ENCODE measurements around the gene KSR2. TPM values are rescaled to one million over a fixed set of nuclear protein-coding genes. Genes with fewer than 3 reads are reported as not detected.

Gene KSR2
- total and polyA plus RNA-seq, 2 donors (not counting 3 experiments of a cell fraction or from before 2014, with no cell fraction given): 2.1 to 5.2 TPM

DNA sequence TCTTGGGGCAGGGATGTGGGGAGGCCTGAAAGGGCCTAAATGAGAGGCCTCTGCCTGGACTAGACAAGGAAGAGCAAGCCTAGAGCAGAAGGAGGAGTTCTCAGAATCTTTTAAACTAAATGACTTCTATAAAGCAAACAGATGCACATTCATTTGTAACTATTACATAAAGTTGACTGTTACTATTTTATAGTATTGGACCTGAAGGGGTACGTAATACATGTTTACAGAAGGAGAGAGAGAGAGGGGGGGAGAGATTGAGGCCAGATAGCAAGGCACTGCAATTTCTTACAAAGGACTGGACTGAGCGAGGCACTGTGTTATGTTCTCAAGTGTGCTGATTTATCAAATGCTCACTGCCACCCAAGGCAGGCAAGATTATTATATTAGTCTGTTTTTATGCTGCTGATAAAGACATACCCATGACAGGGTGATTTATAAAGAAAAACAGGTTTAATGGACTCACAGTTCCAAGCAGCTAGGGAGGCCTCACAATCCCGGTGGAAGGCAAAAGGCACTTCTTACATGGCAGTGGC, 391.6 kb downstream of the KSR2 start:
- Histone ChIP-seq H3K9me3 (replicated peaks; ENCODE audit: control insufficient read depth, insufficient read depth, low read length) (no peaks in the 10 kb centered on the region), H3K79me2 (ENCODE audit: control insufficient read depth, insufficient read depth, low read length) (no peaks in the 10 kb centered on the region), H3K36me3 (ENCODE audit: control insufficient read depth in 2 of 2, extremely low read depth in 1 of 2, insufficient read depth in 2 of 2, low read length in 2 of 2) (no peaks in the 10 kb centered on the region), H2AFZ (ENCODE audit: low read depth, low read length) (no peak overlapping the region), H3K4me3 (replicated peaks in 1 of 3; ENCODE audit: insufficient read depth in 1 of 3, low read depth in 1 of 3, low read length in 3 of 3) (no peak overlapping the region), H3K4me2 (ENCODE audit: insufficient read depth, low read length) (no peak overlapping the region), H3K9ac (replicated peaks; ENCODE audit: extremely low read depth, insufficient read depth, low read length) (no peak overlapping the region), H4K20me1 (replicated peaks; ENCODE audit: control insufficient read depth, extremely low read depth, insufficient read depth, low read length) (no peaks in the 10 kb centered on the region), H3K9me1 (replicated peaks; ENCODE audit: control insufficient read depth, extremely low read depth, insufficient read depth, low read length) (no peaks in the 10 kb centered on the region), H3K4me1 (ENCODE audit: control insufficient read depth, extremely low read depth, insufficient read depth, low read length) (no peaks in the 10 kb centered on the region), H3K27me3 (ENCODE audit: control insufficient read depth in 2 of 2, insufficient read depth in 2 of 2, low read length in 2 of 2) (no peaks in the 10 kb centered on the region), H3K27ac (ENCODE audit: insufficient read depth, low read depth, low read length) (no peak overlapping the region)
- ChIA-PET POLR2A (no interaction called here), CTCF (interaction anchor here (1.4 to 2.3 kb wide), 2 partner anchors 11 to 210 kb away, joined by 3 to 10 read pairs; no protein-coding TSS in a partner anchor)
- no peak for TF ChIP-seq POLR2AphosphoS5 (IDR thresholded peaks at IDR 0.05; ENCODE audit: insufficient read depth, low read depth, low read length)
- TF ChIP-seq, protein P1, sequence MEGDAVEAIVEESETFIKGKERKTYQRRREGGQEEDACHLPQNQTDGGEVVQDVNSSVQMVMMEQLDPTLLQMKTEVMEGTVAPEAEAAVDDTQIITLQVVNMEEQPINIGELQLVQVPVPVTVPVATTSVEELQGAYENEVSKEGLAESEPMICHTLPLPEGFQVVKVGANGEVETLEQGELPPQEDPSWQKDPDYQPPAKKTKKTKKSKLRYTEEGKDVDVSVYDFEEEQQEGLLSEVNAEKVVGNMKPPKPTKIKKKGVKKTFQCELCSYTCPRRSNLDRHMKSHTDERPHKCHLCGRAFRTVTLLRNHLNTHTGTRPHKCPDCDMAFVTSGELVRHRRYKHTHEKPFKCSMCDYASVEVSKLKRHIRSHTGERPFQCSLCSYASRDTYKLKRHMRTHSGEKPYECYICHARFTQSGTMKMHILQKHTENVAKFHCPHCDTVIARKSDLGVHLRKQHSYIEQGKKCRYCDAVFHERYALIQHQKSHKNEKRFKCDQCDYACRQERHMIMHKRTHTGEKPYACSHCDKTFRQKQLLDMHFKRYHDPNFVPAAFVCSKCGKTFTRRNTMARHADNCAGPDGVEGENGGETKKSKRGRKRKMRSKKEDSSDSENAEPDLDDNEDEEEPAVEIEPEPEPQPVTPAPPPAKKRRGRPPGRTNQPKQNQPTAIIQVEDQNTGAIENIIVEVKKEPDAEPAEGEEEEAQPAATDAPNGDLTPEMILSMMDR (IDR thresholded peaks at IDR 0.05; ENCODE audit: extremely low read depth in 1 of 2, insufficient read depth in 1 of 2, low read depth in 1 of 2, low read length in 2 of 2): no peak
- no peak for TF ChIP-seq POLR2A (IDR thresholded peaks at IDR 0.05; ENCODE audit: low read depth, low read length)
- no peak for TF ChIP-seq JUN (IDR thresholded peaks at IDR 0.05; ENCODE audit: borderline replicate concordance, insufficient read depth, insufficient read length, low read depth)
- no peak for TF ChIP-seq FOS (IDR thresholded peaks at IDR 0.05; ENCODE audit: borderline replicate concordance, insufficient read depth, low read length)
- TF ChIP-seq MYC (IDR thresholded peaks at IDR 0.05; ENCODE audit: low read depth, low read length): no peak
- no peak for TF ChIP-seq EZH2 (IDR thresholded peaks at IDR 0.05; ENCODE audit: borderline replicate concordance, low read depth, low read length, severe bottlenecking)
- TF ChIP-seq, protein P2, sequence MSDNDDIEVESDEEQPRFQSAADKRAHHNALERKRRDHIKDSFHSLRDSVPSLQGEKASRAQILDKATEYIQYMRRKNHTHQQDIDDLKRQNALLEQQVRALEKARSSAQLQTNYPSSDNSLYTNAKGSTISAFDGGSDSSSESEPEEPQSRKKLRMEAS (IDR thresholded peaks at IDR 0.05; ENCODE audit: insufficient read depth, insufficient read length): no peak
- no peak for TF ChIP-seq GATA2 (IDR thresholded peaks at IDR 0.05; ENCODE audit: insufficient read depth, insufficient read length, low read depth, low read length)
- BruUV-seq (replicated peaks): no TSS peak
- no peak for FAIRE-seq
- DNase-seq (ENCODE audit: low read depth, low spot score): no peak
- dilution Hi-C loops (cut with MboI; ENCODE audit: extremely low pct_ligation_motif_present, low sequenced_read_pairs) (no loop called here), intact Hi-C loops (cut with micrococcal nuclease) (no loop called here)

Measured in endothelial cell of umbilical vein (primary cell).